RWPE1 (cell line): Measurements from ENCODE around the gene BMF.

Experiments
- CTCF ChIA-PET: fragments of 350-600 bp; sonication (Branson Sonifier 250); formaldehyde crosslinking; extraction: SDS; loops from one replicate; lab custom pipeline; 2021; lab: Yijun Ruan, JAX
- POLR2A ChIA-PET: fragments of 400-600 bp; formaldehyde crosslinking; extraction: SDS; loops from one replicate; lab custom pipeline; 2020; ENCODE audit warnings: antibody characterized with exemption; ENCODE audit not compliant: low non-redundant PET; lab: Yijun Ruan, JAX
- DNase-seq: peaks from one replicate; pipeline ENCODE4 v3.0.0; 2012; ENCODE audit warnings: low spot score
- H3K27ac ChIP-seq: fragments of 450-650 bp; 2 replicates; pipeline ENCODE4 v1.5.1; 2017
- TF ChIP-seq, protein P1 (sequence below): fragments of 450-650 bp; conservative IDR thresholded peaks from 2 replicates; pipeline ENCODE4 v1.5.1; 2017; ENCODE audit warnings: low read depth, mild to moderate bottlenecking

BMF gene

DNA sequence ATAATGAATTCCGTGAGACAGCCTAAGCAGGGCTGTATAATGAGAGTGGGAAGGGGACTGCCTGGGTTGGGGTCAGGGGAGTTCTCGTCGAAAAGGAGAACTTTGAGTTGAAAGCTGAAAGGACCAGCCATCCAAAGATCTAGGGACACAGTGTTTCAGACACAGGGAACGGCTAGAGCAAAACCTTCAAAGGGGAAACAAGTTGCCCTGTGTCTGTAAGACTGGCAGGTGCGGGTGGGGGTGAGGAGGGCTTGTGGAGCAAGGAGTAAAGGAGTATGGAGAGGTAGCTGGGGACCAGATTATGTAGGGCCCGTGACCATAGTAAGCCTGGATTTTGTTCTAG lies 68.4 kb downstream of the BMF start:
- TF ChIP-seq, protein P1, sequence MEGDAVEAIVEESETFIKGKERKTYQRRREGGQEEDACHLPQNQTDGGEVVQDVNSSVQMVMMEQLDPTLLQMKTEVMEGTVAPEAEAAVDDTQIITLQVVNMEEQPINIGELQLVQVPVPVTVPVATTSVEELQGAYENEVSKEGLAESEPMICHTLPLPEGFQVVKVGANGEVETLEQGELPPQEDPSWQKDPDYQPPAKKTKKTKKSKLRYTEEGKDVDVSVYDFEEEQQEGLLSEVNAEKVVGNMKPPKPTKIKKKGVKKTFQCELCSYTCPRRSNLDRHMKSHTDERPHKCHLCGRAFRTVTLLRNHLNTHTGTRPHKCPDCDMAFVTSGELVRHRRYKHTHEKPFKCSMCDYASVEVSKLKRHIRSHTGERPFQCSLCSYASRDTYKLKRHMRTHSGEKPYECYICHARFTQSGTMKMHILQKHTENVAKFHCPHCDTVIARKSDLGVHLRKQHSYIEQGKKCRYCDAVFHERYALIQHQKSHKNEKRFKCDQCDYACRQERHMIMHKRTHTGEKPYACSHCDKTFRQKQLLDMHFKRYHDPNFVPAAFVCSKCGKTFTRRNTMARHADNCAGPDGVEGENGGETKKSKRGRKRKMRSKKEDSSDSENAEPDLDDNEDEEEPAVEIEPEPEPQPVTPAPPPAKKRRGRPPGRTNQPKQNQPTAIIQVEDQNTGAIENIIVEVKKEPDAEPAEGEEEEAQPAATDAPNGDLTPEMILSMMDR, result no peak
- CTCF ChIA-PET, result interaction anchor here (3.6 kb wide), 1 partner anchor 64 kb away, joined by 20 read pairs; no protein-coding TSS in a partner anchor
- POLR2A ChIA-PET, result interaction anchor here (0.7 kb wide), 1 partner anchor 201 kb away, joined by 5 read pairs; no protein-coding TSS in a partner anchor
- H3K27ac ChIP-seq, result peak overlapping the region; percentile 91; the same call in 1 of the 2 replicates
- no peak for DNase-seq

DNA sequence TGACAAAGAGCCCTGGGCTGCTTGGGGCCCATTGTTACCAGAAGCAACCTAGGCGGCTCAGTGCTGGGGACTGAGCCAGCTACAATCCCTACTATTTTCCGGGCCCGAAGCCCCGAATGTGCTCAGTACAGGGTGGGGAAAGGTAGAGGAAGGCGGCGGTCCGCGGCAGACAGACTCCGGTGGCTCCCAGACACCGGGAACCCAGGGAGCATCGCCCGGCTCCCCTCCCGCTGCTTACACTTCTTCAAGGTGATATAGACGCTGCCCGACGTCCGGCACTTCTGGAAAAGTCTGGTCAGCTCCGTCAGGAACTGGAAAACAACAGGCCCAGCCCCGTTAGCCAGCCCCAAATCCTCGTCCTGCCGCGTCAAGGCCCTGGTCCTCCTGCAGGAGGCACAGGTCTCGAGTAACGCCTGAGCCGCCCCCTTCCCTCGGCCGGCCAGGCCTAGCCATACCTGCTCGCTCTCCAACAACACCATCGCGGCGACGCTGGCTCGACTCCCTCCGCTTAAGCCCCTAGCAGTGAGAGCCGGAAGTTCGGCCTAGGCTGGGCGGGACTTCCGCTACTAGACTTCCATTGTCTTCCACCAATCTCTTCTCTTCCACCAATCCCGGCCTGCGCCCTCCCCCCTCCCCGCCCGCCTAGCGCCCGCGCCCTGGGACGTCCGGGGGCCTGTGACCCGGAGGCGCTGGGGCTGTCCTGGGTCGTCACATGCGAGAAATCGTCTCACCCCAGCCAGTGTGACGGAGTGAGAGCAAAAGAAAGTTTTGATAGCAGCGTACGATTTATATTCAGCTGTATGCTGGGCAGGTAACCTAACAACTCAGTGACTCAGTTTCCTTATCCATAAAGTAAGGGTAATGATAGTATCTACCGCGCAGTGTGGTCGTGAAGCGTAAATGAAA lies 69.8 kb downstream of the BMF start, which contains the start of gene SRP14:
TSS of gene SRP14 (minus strand) at position 544 of the 906 bp plus-strand sequence. CDS start at position 479, 65 bp downstream.
- CTCF ChIA-PET, result interaction anchor here (3.6 kb wide), 1 partner anchor 66 kb away, joined by 20 read pairs; no protein-coding TSS in a partner anchor
- peak; percentile 95 for DNase-seq
- POLR2A ChIA-PET, result interaction anchor here (0.6 to 0.9 kb wide), 2 partner anchors 9 to 60 kb away, joined by 3 to 5 read pairs; no protein-coding TSS in a partner anchor
- TF ChIP-seq, protein P1, result no peak
- peak within 1 kb of the TSS; percentile 91 for H3K27ac ChIP-seq

DNA sequence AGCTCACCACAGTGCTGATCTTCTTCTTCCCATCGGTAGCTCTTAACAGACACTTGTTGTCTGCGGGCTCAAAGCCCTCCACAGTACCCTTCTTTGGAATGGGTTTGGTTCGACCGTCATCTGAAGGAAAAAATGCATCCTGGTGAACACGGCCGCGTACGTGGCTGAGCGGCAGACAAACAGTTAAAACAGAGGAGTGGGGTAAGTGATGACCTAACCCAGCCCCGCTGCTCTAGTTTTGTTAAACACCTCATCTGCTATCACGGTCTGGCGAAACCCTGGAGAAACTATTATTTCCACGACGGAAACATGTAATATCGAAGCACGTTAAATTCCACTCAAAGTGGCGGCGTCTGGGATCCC lies 70.4 kb downstream of the BMF start:
- DNase-seq, result no peak
- POLR2A ChIA-PET, result no interaction called here
- H3K27ac ChIP-seq, result peak overlapping the region; percentile 91
- CTCF ChIA-PET, result interaction anchor here (0.5 to 3.6 kb wide), 2 partner anchors 66 to 104 kb away, joined by 3 to 20 read pairs; no protein-coding TSS in a partner anchor
- TF ChIP-seq, protein P1, result no peak
